ENCODE data around the gene SAMD5. TPM values are rescaled to one million over a fixed set of nuclear protein-coding genes. Genes with fewer than 3 reads are reported as not detected.

SAMD5 gene
- total and polyA plus RNA-seq, 9 of the 15 experiments (the other 6 are each of a cell fraction or from before 2014, with no cell fraction given) = 0.15 to 0.91 (median 0.55) TPM

DNA sequence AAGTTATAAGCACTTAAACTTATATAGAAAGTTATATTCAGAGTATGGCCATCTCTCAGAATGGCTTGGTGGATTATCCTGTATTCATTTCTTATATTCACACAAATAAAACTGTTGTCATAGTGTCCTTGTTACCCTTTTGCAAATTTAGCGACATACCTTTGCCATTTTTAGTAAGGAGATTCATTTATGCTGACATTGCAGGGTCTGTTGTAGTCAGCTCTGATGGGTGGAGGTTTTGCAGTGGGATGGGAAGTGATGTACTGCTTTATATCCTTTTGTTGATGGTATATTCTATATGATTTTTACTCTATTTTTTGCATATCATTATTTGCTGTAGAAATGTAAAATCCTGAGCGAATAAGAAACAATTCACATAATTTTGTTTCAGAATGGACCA lies 35.9 kb downstream of the SAMD5 start (continued):
- TF ChIP-seq, protein P1, sequence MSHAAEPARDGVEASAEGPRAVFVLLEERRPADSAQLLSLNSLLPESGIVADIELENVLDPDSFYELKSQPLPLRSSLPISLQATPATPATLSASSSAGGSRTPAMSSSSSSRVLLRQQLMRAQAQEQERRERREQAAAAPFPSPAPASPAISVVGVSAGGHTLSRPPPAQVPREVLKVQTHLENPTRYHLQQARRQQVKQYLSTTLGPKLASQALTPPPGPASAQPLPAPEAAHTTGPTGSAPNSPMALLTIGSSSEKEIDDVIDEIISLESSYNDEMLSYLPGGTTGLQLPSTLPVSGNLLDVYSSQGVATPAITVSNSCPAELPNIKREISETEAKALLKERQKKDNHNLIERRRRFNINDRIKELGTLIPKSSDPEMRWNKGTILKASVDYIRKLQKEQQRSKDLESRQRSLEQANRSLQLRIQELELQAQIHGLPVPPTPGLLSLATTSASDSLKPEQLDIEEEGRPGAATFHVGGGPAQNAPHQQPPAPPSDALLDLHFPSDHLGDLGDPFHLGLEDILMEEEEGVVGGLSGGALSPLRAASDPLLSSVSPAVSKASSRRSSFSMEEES (CRISPR knock-in tag; IDR thresholded peaks at IDR 0.05) = no peak
- TF ChIP-seq POLR2B (IDR thresholded peaks at IDR 0.05; ENCODE audit: low read depth, partially characterized antibody) (no peak), ZNF316 (IDR thresholded peaks at IDR 0.05) (peak; percentile 85), NFIC (IDR thresholded peaks at IDR 0.05) (no peak), ZNF311 (CRISPR knock-in tag; IDR thresholded peaks at IDR 0.05) (no peak), HDGF (IDR thresholded peaks at IDR 0.05) (no peak), YBX1 (IDR thresholded peaks at IDR 0.05) (no peak), MAFG (tag; conservative IDR thresholded peaks at IDR 0.05) (peak; percentile 43)

DNA sequence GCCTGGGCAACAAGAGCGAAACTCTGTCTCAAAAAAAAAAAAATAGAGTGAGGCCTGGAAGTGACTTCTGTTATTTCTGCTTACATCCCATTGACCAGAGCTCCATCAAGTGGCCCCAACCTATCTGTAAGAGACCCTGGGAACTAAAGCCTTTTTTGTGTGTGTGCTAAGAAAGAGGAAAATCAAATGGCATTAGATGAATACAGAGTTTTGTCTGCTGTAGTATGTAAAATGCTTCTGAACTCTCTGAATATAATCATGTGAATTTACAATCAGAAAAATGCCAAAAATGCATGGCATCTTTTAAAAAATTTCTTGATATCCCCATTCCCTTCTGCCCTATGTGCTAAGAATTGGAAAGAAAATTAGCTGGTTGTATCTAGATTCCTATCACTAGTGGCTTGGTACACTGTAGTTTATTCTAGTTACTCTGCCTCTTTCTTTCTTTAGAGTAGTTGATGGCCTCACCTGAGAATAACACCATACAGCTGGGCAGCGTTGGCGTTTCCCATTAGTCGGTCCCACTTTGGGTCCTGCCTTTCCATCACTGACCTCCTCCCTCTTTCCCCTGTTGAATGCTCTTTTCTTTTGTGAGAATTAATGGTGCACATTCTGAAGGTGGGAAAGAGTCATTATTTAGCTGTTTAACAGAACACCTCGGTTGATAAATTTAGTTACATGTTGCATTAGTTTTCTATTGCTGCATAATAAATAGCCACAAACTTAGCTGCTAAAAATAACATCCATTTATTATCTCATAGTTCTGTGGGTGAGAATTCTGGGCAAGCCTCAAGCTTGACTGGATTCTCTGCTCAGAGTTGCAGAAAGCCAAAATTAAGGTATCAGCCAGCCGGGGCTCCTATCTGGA lies 38.2 kb downstream of the SAMD5 start:
- Histone ChIP-seq H3K9me1 (ENCODE audit: control insufficient read depth, insufficient read depth, low read length) (no peaks in the 10 kb centered on the region), H3K4me3 (no peak overlapping the region), H3K9ac (ENCODE audit: insufficient read depth in 1 of 2, low read depth in 2 of 2, low read length in 2 of 2) (no peak overlapping the region), H3K27ac (ENCODE audit: extremely low read depth, low read depth, low read length) (no peak overlapping the region), H2AFZ (ENCODE audit: low read depth, low read length) (no peak overlapping the region), H3K79me2 (ENCODE audit: control insufficient read depth, insufficient read depth, low read length) (no peaks in the 10 kb centered on the region), H3K4me1 (replicated peaks in 1 of 2; ENCODE audit: control insufficient read depth in 2 of 2, insufficient read depth in 2 of 2, low read length in 2 of 2) (peaks cover 3 to 12% of the 10 kb centered on the region in 2 experiments; a peak in 3 of 5 replicates), H3K27me3 (ENCODE audit: control insufficient read depth in 2 of 2, insufficient read depth in 2 of 2, low read length in 2 of 2) (peaks cover 0 to 2% of the 10 kb centered on the region in 2 experiments; a peak in 1 of 5 replicates), H3K4me2 (ENCODE audit: insufficient read depth, low read length) (no peak overlapping the region), H3K36me3 (ENCODE audit: control insufficient read depth, insufficient read depth, low read length) (no peaks in the 10 kb centered on the region), H3K9me3 (replicated peaks; ENCODE audit: control insufficient read depth, insufficient read depth, low read depth, low read length) (no peaks in the 10 kb centered on the region), H4K20me1 (replicated peaks; ENCODE audit: control insufficient read depth, insufficient read depth, low read length) (no peaks in the 10 kb centered on the region)
- 25% methylated on average over 6 of the region's 6 CpGs for WGBS (ENCODE audit: insufficient coverage, low coverage, missing lambda C conversion rate)
- DNase-seq (ENCODE audit: extremely low read depth in 1 of 4, low spot score in 3 of 4) = no peak
- intact Hi-C loops (cut with micrococcal nuclease) = loop anchor here (2.0 kb wide), 1 partner anchor 40 kb away; no protein-coding TSS in a partner anchor
- in situ Hi-C loops (cut with MboI) = no loop called here
- ATAC-seq = no peak
- ChIA-PET CTCF (ENCODE audit: low intra/inter-chr PET ratio) (no interaction called here), POLR2A (interaction anchor here (0.5 to 1.2 kb wide), 7 partner anchors 11 to 894 kb away, joined by 3 to 4 read pairs (median 3); no protein-coding TSS in a partner anchor)
- BruUV-seq (replicated peaks) = no TSS peak
- no peak for FAIRE-seq
- TF ChIP-seq, protein P2, sequence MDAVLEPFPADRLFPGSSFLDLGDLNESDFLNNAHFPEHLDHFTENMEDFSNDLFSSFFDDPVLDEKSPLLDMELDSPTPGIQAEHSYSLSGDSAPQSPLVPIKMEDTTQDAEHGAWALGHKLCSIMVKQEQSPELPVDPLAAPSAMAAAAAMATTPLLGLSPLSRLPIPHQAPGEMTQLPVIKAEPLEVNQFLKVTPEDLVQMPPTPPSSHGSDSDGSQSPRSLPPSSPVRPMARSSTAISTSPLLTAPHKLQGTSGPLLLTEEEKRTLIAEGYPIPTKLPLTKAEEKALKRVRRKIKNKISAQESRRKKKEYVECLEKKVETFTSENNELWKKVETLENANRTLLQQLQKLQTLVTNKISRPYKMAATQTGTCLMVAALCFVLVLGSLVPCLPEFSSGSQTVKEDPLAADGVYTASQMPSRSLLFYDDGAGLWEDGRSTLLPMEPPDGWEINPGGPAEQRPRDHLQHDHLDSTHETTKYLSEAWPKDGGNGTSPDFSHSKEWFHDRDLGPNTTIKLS (IDR thresholded peaks at IDR 0.05; ENCODE audit: borderline replicate concordance, low read depth) = no peak
- TF ChIP-seq RAD21 (CRISPR knock-in tag; conservative IDR thresholded peaks at IDR 0.05 in 1 of 2, IDR thresholded peaks at IDR 0.05 in 1 of 2) (peak in 1 of 2 experiments; percentile 4; a peak in 1 of 4 replicates), FUS (optimal IDR thresholded peaks at IDR 0.05; ENCODE audit: low read depth, low read length) (no peak)

Measured in K562 (cell line).